IPS-20b (cell line): ENCODE data around the gene OR52H1.

Experiments
- H3K27ac ChIP-seq: one replicate; pipeline ENCODE4 v1.5.1; 2013; ENCODE audit warnings: low read length
- H3K27me3 ChIP-seq: 2 replicates; pipeline ENCODE4 v1.6.1; 2013; ENCODE audit warnings: mild to moderate bottlenecking, low read length, inconsistent platforms; ENCODE audit not compliant: insufficient read depth
- H3K36me3 ChIP-seq: 2 replicates; pipeline ENCODE4 v1.6.1; 2013; ENCODE audit warnings: low read depth, mild to moderate bottlenecking, inconsistent platforms, low read length, moderate library complexity; ENCODE audit not compliant: insufficient read depth
- H3K4me1 ChIP-seq: 2 replicates; pipeline ENCODE4 v1.6.1; 2013; ENCODE audit warnings: mild to moderate bottlenecking, control low read depth, inconsistent platforms, low read length, moderate library complexity; ENCODE audit not compliant: insufficient read depth
- H3K4me3 ChIP-seq: 2 replicates; pipeline ENCODE4 v1.5.1; 2013; ENCODE audit warnings: mild to moderate bottlenecking, low read length, inconsistent platforms
- H3K9ac ChIP-seq: 2 replicates; pipeline ENCODE4 v1.6.1; 2013; ENCODE audit warnings: low read depth, mild to moderate bottlenecking, inconsistent platforms, low read length, moderate library complexity
- H3K9me3 ChIP-seq: 2 replicates; pipeline ENCODE4 v1.6.1; 2013; ENCODE audit warnings: mild to moderate bottlenecking, low read depth, low read length, inconsistent platforms; ENCODE audit not compliant: insufficient read depth

The OR52H1 gene

DNA sequence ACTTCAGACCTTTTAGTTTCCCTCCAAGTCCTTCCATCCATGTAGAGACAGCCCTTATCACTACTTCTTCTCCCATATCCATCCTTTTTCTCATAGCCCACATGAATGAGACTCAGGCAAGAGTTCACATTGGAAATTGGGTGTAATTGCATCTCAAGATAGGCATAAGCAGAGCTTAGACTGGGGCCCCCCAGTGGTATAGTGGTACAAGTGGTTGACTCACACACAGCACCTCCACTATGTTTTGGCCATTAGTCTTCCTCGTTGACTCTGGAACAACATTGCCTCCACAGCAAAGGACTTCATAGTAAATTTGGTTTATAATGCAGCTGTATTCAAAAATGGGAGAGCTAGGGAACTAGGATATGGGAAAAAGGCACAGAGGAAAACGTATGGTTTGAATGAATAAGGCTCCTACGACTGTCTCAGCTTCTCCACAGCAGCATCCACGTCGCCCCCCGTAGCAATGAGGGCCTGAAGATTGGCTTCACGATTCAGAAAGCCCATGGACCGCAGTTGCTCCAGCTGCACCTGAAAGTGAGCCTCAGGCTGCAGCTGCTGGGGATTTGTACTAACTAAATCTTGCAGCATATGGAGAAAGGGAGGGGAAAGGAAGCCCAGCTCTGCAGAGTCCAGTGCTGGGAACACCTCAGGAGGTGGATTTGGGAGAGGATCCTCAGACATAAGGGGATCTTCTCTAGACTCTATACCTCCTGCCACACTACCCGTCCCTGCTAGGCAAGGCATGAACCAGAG is 41.0 kb downstream of the OR52H1 start:
- Histone ChIP-seq H3K9me3 (no peaks in the 10 kb centered on the region), H3K27ac (no peak overlapping the region), H3K4me3 (no peak overlapping the region), H3K36me3 (no peaks in the 10 kb centered on the region), H3K9ac (no peak overlapping the region), H3K27me3 (no peaks in the 10 kb centered on the region), H3K4me1 (no peaks in the 10 kb centered on the region)

DNA sequence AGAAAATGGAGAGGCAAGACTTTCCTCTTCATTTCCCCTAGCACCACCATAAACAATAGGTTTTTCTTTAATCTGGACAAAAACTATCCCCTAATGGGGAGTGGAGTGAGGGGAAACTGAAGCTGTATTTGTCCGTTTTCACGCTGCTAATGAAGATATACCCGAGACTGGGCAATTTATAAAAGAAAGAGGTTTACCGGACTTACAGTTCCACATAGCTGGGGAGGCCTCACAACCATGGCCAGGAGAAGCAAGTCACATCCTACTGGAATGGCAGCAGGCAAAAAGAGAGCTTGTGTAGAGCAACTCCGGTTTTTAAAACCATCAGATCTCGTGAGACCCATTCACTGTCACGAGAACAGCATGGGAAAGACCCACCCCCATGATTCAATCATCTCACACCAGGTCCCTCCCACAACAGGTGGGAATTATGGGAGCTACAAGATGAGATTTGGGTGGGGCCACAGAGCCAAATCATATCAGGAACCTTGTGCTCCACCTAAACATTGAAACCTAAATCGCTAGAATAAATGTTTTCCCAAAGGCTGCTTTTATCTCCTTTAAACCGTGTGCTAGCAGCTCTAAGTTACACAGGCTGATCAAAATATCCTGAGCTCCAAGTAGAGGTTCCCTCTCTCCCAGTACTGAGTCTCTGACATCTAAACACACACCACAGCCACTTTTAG is 42.8 kb downstream of the OR52H1 start:
- no peaks in the 10 kb centered on the region for H3K4me1 ChIP-seq
- H3K4me3 ChIP-seq: no peak overlapping the region
- H3K36me3 ChIP-seq: no peaks in the 10 kb centered on the region
- H3K27me3 ChIP-seq: no peaks in the 10 kb centered on the region
- H3K9me3 ChIP-seq: no peaks in the 10 kb centered on the region
- no peak overlapping the region for H3K9ac ChIP-seq
- H3K27ac ChIP-seq: no peak overlapping the region

DNA sequence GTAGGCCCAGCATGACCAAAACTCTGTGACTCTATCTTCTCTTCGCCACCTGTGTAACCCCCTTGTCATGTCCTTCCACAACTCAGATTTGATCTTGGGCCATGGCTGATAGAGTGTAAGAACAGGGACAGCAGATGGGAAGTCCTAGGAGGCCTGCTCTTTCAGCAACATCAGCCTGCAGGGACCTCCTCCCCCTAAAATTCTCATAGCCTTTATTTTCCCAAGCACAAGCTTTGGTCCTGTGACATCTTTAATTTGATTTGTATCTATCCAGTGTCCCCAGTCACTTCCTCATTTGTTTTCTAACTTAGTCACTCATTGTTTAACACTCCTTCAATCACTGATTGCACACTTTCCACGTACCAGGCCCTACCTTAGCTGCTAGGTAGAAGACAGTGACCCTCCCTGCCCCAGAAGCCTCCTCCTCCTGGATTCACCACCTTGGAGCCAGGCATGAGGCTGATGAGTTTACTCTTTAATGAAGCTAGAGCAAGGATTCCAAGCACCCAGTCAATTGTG is 43.9 kb downstream of the OR52H1 start:
- Histone ChIP-seq H3K9me3 (no peaks in the 10 kb centered on the region), H3K27ac (no peak overlapping the region), H3K27me3 (no peaks in the 10 kb centered on the region), H3K36me3 (no peaks in the 10 kb centered on the region), H3K9ac (no peak overlapping the region), H3K4me1 (no peaks in the 10 kb centered on the region), H3K4me3 (no peak overlapping the region)

DNA sequence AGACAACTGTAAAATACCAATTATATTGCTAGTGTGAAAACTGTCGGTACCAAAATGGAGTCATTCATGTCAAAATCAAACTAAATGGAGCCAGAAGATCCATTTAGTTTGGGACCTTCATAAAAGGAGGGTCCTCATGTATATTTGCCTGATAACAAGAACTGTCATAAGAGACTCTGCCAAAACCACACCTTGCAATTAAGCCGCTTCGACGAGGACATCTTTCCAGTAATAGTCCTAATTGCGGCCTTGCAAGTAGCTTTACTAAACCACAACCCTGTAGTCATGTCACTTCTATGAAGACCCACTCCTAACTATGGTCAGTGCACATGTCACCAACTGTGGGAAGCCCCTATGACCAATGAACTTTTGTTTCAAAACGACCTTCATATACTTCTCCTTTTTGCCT is 47.9 kb downstream of the OR52H1 start:
- Histone ChIP-seq H3K36me3 (no peaks in the 10 kb centered on the region), H3K9me3 (no peaks in the 10 kb centered on the region), H3K27me3 (no peaks in the 10 kb centered on the region), H3K4me1 (no peaks in the 10 kb centered on the region), H3K9ac (no peak overlapping the region), H3K4me3 (no peak overlapping the region), H3K27ac (no peak overlapping the region)

DNA sequence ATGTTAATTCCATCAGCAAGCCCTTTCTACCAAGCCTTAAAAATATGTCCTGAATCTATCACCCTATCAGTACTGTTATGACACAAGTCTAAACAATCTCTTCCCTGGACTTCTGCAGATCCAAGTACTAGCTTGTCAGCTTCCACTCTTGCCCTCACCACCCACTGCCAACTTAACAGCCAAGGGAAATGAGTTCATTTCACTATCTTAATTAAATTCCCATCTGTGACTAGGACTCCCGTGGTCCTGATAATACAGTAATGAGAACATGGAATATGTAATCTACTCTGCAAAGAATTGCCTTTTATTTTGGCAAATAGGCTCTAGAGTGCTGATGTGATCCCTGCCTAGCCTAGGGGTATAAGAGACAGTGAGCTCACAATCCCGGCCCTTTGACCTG is 48.7 kb downstream of the OR52H1 start:
- Histone ChIP-seq H3K36me3 (no peaks in the 10 kb centered on the region), H3K4me1 (no peaks in the 10 kb centered on the region), H3K27ac (no peak overlapping the region), H3K9ac (no peak overlapping the region), H3K4me3 (no peak overlapping the region), H3K9me3 (no peaks in the 10 kb centered on the region), H3K27me3 (no peaks in the 10 kb centered on the region)
